Vagina (tissue), 2 donors: ENCODE data around the gene SENP2.

Source experiments
- POLR2A ChIP-seq, 2 donors: fragments of 450-650 bp; IDR thresholded peaks; one replicate each; pipeline ENCODE4 v1.6.1; 2017; ENCODE audit warnings: antibody characterized with exemption in 2 of 2, mild to moderate bottlenecking in 2 of 2, moderate library complexity in 2 of 2
- TF ChIP-seq, protein P1 (sequence below), 3 experiments: fragments of 450-650 bp in 2 of 3; fragments of 200-600 bp in 1 of 3; sonication (generic) in 1 of 3; IDR thresholded peaks; one replicate each; pipeline ENCODE4 v1.5.1; 2017 to 2019; ENCODE audit warnings: antibody characterized with exemption in 3 of 3, mild to moderate bottlenecking in 2 of 3, moderate library complexity in 2 of 3

DNA sequence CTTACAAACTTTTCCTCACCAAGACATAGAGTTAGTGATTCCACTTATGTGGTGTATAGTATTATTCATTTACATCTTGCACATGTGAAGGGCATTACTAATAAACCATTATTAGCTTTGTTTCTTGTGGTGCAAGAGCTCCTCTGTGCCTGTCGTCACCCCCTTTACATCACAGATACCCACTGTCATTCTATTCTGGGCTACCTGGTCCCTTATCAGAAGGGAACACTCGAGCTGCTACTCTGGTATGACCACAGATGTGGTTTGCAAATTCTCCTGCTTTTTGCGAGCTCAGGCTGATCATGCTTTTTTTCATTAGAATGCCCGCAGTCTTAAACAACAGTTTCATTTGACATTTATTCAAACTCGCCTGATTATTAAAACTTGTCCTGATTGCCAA is 13.9 kb upstream of the SENP2 start:
- TF ChIP-seq, protein P1, sequence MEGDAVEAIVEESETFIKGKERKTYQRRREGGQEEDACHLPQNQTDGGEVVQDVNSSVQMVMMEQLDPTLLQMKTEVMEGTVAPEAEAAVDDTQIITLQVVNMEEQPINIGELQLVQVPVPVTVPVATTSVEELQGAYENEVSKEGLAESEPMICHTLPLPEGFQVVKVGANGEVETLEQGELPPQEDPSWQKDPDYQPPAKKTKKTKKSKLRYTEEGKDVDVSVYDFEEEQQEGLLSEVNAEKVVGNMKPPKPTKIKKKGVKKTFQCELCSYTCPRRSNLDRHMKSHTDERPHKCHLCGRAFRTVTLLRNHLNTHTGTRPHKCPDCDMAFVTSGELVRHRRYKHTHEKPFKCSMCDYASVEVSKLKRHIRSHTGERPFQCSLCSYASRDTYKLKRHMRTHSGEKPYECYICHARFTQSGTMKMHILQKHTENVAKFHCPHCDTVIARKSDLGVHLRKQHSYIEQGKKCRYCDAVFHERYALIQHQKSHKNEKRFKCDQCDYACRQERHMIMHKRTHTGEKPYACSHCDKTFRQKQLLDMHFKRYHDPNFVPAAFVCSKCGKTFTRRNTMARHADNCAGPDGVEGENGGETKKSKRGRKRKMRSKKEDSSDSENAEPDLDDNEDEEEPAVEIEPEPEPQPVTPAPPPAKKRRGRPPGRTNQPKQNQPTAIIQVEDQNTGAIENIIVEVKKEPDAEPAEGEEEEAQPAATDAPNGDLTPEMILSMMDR (IDR thresholded peaks at IDR 0.05): no peak
- no peak for TF ChIP-seq POLR2A (IDR thresholded peaks at IDR 0.05)
